ENCODE data around the gene HIPK2.

HIPK2 gene

DNA sequence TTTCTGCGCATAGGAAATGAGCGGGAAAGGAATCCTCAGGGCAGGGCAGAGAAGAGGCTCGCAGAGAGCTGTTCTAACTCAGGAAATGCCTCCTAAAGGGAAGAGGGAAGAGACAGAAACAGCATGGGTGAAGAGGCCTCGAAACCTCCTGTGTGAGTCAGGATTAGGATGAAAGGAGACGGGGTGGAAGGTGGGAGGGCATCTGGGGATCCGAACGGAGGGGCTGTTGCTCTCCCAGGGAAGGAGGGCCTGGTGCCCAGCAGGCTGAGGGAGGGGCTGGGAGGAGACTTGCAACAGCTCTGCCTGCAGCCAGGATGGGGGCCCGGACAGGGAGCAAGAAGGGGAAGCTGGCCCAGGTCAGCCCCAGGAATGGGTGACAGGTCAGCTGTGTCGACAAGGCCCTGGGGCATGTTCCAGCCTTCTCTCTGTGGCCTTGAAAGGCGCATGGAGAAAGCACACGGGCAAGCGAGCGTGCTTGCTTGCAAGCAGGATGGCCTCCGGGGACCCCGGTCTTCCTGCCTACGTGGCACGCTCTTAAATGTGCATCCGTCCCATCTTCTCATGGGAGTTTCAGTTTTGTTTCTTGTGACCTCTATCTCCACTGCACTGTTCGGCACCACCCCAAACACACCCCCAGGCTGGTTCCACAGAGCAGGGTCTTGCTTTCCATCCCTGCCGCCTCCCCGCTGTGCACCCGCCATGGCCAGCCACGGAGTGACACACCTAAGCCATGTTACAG, 63.5 kb downstream of the HIPK2 start:
- DNase-seq (ENCODE audit: low read depth) = no peak

DNA sequence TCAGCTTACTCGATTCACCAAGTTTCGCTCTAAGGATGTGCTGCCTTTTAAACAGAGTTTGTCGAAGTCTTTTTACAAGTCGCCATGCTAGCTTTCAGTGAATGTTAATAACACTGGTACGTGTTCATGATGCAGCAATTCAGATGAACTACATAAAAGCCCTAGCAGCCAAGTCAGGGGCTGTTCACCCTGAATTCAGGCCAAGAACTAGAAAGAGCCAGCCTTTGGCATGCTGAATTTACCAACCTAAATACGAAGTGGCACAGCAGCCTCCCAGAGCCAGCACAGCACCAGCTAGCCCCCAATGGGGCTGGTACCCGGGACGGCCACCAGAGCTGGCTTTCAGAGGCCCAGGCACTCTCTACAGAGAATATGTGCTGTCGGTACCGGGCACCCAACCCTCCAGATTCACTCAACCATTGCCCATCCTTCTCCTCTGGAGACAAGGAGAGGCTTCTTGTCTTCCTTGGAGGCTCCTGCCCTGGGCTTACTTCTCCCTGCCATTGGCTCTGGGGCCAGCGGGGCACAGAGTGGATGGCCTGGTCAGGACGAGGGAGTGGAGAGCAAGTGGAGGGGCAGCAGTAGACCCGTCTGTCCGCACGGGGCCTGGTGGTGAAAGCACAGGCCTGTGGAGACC, 64.2 kb downstream of the HIPK2 start:
- DNase-seq (ENCODE audit: low read depth) = no peak

DNA sequence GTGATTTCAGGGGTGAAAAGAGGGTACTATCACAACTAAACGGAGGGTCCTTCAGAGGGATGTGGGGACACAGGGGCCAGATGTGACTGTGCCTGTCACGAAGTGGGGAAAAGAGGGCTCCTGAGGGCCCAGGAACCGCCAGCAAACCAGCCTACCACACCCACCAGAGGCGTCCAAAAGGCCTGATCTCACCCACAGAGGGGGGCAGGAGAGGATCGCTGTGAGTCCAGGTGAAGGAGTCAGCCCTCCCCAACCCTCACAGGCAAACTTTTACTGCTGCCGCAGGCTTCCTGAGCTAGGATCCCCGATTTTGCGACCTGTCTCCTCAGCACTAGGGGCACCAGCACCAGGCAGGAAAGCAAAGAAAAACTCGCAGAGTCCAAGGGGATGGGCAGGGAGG, 64.7 kb downstream of the HIPK2 start:
- no peak for DNase-seq (ENCODE audit: low read depth)

DNA sequence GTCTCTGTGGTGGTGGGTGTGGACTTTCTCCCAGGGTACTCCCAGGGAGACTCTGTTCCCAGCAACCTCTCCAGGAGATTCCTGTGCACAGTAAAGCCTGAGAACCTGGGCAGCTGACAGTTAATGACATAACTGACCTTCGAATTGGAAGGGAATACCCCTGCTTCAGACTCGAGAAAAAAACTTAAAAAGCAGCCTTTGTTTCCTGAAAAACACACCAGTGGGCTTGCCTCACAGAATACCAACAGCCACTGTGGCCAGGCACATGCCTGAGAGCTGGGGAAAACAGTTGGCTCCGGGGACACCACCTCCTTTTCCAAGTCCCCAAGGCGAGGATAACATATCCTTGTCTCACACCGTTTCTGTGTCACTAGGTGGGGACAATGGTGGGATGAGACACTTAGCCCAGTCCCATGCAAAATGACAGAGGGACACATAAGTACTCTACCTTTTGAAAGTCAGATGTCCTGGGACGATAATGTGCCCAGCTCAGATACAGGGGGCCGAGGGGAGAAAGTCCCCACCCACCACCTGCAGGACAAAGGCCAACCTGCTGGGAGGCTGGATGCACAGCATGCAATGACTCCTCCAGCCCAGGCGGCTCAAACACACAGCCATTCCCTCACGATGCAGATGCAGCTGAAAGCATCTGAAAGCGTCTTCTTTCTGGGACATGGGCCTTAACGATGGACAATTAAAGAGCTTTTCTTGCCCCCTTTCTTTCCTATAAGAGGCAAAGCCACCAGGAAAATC, 65.6 kb downstream of the HIPK2 start:
- no peak for DNase-seq (ENCODE audit: low read depth)

DNA sequence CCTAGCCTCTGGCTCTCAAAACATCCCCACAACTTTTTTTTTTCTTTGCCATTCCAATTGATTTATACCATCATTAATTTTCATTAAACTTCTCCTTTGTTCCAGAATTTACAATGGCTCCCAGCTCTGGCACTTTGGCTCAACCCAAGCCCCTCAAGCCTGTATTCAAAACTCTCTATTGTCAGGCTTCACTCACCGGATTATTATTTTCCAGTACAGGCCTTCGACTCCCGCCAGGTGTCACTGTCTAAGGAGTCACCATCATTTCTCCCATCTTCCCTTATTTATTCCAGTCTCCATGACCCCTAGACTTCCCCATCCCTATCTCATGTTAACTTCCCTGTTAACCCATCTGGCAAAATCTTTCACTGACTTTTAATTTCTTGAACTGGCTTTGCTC, 67.8 kb downstream of the HIPK2 start:
- DNase-seq (ENCODE audit: low read depth) = no peak

DNA sequence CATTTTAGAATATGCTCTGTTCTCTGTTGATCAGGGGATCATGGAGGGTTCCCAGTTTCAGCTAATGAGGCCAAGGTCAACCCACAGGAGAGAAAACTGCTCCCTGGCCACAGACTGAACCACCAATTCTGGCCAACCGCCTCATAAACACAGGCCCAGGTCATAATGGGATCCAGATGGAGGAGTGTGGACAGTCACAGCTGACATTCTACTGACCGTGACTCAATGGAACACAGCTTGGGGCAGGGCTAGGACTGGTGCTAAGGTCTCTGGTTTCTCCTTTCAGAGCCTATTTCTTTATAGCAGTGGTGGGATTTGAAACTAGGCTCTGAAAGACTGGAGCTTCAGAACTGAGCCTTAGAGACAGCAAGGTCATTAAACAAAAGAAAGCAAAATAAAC, 68.3 kb downstream of the HIPK2 start:
- DNase-seq (ENCODE audit: low read depth) = no peak

DNA sequence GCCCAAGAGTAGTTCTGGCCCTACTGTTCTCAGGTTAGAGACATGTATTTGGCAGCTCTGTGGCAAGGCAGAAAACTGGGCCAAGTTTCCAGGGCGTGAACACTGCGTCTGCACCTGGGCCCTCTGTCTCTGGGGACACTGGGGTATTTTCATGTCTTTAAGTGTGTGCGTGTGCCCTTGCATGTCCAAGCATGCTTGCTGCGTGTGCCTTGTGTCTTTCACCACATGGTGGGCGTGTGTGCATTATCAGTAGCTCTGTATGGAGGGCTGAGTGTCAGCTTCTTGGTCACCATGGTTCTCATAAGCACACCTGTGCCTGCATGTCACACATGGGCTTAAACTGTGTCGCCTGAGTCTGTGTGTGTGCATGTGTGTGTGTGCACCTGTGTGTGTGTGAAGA, 69.3 kb downstream of the HIPK2 start:
- no peak for DNase-seq (ENCODE audit: low read depth)

DNA sequence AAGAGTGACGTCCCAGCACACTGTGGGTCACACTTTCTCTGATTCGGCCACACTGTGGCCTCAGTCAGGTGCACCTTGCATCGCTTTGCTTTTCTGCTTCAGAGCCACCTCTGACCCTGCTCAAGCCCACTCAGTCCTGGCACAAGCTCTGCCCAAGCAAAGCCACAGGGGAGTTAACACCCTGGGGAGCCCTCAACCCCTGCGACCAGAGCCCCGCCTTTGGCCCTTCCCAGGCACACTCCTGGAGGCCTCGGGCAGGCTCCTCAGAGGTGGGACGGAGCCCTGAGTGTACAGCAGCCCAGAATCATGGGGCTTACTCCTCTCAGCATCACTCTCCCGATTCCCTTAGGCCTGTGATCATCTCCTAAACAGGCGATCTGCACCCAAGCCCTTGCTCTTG, 71.0 kb downstream of the HIPK2 start:
- DNase-seq (ENCODE audit: low read depth) = no peak

DNA sequence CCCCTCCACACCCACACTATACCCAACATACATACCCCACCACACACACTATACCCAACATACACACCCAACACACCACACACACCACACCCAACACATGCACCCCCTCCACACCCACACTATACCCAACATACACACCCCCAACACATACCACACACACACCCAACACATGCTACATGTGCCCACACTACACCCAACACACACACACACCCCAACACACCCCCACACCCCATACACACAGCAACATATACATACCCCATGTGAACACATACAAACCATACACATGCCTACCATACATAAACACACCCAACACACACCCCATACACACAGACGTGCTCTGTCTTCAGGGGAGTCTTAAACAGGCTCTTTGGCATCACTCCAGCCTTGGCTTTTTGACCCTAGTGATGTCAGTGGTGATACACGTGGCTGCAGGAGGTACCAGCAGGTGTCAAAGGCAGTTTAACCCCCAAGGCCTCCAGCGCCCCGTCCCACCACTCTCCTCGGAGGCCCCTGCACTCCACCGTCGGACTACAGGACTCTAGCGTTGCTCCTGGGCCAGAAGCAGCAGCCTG, 73.4 kb downstream of the HIPK2 start:
- DNase-seq (ENCODE audit: low read depth) = no peak

DNA sequence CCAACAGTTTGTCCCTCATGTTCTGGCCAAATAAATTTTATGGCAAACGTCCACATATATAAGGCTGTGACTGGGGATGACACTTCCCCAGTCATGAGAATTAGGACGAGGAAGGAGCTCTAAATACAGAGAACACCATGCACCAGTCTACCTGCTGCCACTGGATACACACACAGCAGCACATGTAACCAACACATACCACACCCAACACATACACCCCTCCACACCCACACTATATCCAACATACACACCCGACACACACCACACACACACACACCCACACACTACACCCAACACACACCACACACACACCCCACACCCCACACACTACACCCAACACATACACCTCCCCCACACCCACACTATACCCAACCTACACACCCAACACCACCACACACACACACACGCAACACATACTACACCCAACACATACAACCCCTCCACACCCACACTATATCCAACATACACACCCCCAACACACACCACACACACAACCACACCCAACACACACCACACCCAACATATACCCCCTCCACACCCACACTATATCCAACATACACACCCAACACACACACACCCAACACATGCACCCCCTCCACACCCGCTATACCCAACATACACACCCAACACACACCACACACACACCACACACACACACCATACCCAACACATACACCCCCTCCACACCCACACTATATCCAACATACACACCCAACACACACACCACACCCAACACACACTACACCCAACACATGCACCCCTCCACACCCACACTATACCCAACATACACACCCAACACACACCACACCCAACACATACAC, 74.1 kb downstream of the HIPK2 start:
- DNase-seq (ENCODE audit: low read depth) = no peak

DNA sequence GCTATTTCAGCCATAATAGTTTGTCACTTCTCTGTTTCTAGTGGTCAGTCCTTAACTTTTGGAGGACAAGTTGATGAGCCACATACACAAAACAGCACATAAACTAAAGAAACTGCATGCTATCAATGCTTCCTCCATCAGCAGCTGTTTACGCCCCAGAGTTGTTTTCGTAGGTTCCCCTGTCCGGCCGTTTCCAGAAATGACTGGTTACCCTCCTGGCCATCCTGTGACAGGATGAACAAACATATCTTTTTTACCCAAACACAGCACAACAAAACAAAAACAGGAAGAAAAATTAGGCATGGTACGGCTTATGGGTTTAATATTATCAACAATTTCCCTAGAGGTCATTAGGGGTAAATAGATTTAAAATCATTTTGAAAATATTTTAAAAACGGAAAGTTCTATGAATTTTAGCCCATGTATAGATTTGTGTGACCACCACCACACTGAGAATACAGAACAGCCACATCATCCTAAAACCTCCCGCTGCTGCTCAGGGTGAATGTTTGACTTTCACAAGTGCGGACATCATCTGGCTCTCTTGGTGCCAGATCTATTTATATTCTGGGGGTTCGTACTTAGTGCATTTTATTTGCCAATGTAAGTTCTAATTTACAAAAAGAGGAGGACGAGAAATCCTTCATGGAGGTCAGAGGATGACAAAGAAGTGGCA, 74.8 kb downstream of the HIPK2 start:
- no peak for DNase-seq (ENCODE audit: low read depth)

DNA sequence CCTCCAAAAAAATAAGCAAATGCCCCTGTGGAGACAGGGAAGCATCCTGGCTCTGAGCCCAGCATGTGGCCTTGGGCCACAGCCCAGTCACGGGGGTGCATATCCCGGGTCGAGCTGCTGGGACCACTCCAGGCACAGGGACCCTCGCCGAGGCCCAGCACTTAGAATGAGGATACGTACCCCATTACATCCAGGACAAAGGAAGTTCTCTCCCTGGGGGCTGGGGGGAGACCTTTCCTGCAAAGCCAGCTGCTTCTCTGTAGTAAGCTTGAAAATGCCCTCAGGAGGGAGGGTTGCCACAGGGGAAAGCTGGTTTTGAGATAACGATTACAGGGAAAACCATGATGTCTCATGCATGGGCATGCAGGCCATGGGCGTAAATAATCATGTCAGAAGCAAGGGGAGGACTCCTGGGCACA, 75.5 kb downstream of the HIPK2 start:
- no peak for DNase-seq (ENCODE audit: low read depth)

DNA sequence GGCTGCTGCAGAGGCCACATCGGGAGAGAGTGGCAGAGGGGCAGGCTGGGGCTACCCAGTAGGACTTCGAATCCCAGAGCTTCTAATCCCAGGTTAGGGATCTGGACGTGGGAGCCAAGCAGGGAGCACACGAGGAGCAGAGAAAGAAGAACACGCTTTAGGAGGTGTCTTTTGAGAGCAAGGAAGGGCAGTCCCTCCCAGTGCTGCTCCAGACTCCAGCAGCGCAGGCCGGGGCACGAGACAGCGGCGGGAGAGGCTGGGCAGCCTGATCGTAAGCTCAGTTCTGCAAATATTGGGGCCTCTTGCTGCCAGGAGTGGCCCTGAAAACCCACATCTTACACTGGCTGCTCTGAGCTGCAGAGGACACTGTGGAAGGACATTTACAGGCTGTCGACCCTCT, 75.9 kb downstream of the HIPK2 start:
- no peak for DNase-seq (ENCODE audit: low read depth)

DNA sequence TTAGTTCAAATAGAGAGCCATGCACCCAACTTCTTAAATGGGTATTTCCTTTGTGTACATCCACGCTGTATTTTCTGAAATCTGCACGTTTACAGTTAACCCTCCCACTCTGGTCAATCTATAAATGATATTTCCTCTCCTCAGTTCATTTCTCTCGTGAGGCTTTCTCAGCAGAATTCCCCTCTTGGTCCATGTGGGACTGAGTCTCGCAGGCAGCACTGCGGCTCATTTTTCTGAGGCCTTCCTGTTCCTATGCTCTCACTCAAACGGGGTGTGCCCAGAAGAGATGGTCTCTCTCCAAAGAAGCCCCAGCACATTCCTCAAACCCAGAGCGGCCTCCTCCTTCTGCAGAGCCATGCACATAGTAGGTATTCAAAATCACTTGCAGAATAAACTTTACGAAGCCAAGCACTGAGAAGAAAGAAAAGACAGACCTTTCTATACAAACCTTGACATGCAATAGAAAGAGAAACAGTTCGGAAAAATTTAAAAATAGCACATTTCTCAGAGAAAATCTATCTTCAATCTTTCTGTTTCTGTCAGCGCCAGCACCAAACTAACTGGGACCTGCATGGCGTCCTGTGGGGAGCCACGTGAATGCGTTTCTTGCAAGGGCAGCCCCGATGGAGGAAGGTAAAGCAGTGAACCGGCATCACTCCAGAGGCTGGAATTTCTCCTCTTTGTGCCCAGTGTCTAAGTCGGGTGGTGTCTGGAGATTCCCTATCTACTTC, 77.1 kb downstream of the HIPK2 start:
- DNase-seq (ENCODE audit: low read depth) = no peak

DNA sequence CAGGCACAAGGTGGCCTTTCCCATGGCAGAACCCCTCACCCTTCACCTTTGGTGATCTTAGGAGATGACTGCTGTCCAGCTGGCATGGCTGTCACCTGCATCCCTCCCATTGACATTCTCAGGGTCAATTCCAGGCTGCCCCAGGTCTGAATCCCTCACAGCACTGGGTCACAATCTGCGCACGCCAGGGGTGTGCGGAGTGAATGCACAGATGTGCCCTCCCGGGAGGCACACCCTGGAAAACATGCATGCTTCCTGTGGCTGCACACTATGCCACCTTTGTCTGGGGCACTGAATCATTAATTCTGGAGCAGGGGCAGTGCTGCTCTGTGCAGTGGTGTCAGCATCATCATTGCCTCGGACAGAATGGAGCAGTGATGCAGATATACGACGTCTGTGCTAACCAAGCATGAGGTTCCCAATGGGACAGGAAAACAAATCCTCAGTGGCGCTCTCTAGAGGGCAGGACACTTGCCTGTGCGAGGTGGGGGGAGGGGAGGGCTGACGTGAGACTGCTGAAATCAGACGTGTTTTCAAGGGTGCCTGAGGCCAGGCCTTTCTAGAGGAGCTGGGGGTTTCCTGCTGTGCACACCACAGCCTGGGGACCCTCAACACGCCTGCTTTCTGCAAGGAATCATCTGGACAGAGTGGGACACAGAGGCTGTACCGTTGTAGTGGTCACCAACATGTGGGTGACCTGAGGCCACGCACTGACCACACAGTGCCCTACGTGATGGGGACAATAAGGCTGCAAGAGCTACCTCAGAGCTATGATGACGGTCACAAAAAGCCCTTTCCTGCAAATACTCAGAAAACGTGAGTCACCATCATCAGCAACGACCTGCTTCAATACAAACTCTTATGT, 77.9 kb downstream of the HIPK2 start:
- no peak for DNase-seq (ENCODE audit: low read depth)

DNA sequence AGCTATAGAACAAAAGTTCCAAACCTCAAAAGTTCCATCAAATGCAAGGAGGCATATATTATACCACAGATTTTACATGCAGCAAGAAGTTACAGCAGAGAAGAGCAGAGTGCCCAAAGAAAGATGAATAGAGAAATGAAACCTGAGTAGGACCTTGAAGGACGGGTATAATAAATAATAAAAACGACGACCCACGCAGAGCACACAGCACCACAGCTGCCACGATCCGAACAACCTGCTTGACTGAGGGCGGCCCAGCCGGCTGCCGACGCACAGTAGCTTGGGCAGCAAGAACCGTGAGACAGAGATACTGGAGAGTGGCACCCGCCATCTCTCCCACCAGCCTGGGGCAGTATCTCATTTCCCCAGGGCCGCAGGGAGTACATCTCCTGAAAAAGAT, 79.0 kb downstream of the HIPK2 start:
- no peak for DNase-seq (ENCODE audit: low read depth)

DNA sequence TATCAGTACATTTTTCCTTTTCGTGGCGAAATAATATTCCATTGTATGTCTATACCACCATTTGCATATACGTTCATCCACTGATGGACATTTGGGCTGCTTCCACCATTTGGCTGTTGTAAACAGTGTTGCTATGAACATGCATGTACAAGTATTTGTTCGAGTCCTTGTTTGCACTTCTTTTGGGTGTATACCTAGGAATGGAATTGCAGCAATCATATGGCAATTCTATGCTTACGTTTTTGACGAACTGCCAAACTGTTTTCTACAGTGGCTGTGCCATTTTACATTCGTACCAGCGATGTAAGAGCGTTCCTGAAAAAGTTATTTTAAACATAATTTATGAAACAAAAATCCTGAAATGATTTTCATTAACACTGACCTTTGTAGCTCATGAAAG, 79.5 kb downstream of the HIPK2 start:
- no peak for DNase-seq (ENCODE audit: low read depth)

DNA sequence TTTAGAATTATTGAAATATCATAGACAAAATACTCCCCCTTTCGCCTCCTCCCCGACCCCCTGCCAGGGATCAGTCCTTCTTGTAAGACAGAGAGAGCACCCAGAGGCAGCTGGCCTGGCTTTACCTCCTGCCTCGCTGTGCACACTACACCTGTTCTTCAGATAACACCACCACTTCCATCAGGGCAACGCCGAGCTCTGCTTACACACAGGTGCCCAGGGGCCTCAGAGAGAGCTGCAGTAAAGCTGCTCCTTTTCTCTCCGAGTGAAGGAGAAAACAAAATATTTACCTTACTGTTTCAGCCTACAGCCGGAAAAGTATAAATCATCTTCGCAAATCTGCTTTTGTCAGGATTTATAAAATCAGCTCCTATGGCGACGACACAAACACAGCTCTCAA, 80.7 kb downstream of the HIPK2 start:
- DNase-seq (ENCODE audit: low read depth) = no peak

DNA sequence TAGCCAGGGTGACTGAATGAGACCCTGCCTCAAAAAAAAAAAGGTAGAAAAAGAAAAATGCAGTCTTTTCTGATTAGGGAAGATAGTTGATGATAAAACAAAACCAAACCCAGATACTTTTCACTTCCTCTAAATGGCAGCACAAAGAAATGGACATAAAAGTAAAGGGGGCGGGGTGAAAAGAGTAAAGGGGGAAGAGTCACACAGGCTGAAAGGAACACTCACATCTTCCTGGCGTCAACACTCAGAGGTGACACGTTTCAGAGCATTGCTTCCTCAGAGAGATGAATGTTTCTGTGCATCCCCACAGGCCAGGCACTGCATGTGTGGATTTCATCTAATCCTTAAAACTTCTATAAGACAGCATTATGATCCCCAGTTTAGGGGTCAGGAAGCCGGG, 81.2 kb downstream of the HIPK2 start:
- DNase-seq (ENCODE audit: low read depth) = no peak

DNA sequence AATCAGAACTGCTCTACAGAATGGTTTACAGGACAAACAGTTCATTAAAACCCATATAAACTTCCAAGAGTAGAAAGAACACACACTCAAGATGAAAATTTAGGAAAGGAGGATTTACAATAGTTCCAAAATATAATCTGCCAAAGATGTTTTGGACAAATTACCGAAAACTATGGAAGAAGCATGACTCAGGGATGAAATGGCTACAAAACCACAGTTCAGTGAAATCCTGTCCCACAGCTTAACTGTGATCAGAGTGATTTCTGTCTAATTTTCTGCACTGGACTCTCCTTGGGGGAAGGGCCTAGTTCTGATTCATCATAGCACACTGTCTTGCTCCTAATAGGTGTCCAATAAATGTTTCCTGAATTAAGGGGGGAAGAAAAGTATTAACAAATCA, 82.2 kb downstream of the HIPK2 start:
- DNase-seq (ENCODE audit: low read depth) = no peak

Measured in CMK (cell line).